WI38 (cell line): Measurements from ENCODE around the gene FAM98A.

Experiments used
- H3K4me3 ChIP-seq: 2 replicates; pipeline ENCODE4 v1.5.1; 2011; ENCODE audit warnings: low read depth, mild to moderate bottlenecking, control low read depth, low read length
- CTCF ChIP-seq: IDR thresholded peaks from 2 replicates; pipeline ENCODE4 v1.5.1; 2012; ENCODE audit warnings: low read depth, mild to moderate bottlenecking, control low read depth, low read length

Gene FAM98A

GRCh38 chr2:33628031-33628827 is 29.1 kb upstream of the FAM98A start:
- no peak for TF ChIP-seq CTCF
- H3K4me3 ChIP-seq = no peak overlapping the region

GRCh38 chr2:33619028-33619427 is 19.9 kb upstream of the FAM98A start:
- TF ChIP-seq CTCF = no peak
- no peak overlapping the region for H3K4me3 ChIP-seq

- no peak for TF ChIP-seq CTCF
- H3K4me3 ChIP-seq = no peak overlapping the region
Observed at GRCh38 chr2:33617989-33618388, 18.9 kb upstream of the FAM98A start.

GRCh38 chr2:33617401-33617800 is 18.3 kb upstream of the FAM98A start:
- H3K4me3 ChIP-seq = no peak overlapping the region
- TF ChIP-seq CTCF = no peak

GRCh38 chr2:33616873-33617272 is 17.8 kb upstream of the FAM98A start:
- H3K4me3 ChIP-seq = no peak overlapping the region

GRCh38 chr2:33614190-33614589 is 15.1 kb upstream of the FAM98A start:
- no peak for TF ChIP-seq CTCF
- no peak overlapping the region for H3K4me3 ChIP-seq

More at GRCh38 chr2:33616873-33617272, 17.8 kb upstream of the FAM98A start:
- no peak for TF ChIP-seq CTCF

GRCh38 chr2:33607905-33608304 is 8.8 kb upstream of the FAM98A start:
- no peak overlapping the region for H3K4me3 ChIP-seq
- TF ChIP-seq CTCF = no peak
